HG02852 (cell line): ENCODE data around the gene ELF2.
"Not testable (repeated sequence)": the region's sequence is repeated elsewhere in the genome, so short reads cannot be mapped to it uniquely, and the experiment has no call there.

Source experiments
- ATAC-seq: cut with Tn5 transposase; IDR thresholded peaks from one replicate; pipeline ENCODE4 v1.9.1; 2021; ENCODE audit warnings: mild to moderate bottlenecking, moderate library complexity; ENCODE audit not compliant: unreplicated experiment

The ELF2 gene

DNA sequence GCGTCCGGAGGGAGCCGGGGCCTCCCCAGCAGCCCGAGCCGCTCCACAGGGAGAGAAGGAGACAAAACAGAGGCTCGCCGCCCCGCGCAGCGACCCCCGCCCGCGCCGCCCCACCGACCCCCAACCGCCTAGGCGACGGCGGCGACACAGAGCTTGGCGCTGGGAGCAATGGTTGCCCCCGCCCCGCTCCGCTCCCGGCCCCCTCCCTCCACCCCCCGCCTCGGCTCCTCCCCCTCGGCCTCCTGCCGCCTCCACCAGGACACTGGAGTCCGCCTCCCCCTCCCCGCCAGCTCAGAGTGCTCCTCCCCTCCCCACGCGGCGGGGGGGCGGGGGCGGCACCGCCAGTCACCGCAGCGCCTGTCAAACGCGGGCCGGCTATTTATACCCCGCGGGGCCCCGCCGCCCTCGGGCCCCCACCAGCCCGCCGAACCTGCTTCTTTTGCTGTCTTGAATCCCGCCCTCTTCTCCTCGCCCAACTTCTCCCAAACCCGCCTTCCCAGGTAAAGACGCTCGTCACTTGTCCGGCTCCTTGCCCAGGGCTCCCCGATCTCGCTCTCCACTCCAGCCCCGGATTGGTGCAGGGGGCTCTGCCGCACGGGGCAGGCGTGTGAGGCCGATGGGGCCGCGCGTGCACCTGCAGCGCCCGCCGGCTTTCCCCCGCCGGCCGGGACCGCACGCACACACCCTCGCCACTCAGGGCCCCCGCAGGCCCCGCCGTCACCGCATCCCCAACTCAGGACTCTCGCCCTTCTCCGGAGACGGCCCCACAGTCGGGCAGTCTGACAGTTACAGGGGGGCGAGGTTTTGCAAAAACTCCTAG lies at the start of gene ELF2:
Gene ELF2, minus strand, starts transcription at position 170 of the 820 bp plus-strand sequence. CDS start 39,517 bp downstream, outside the sequence.
- peak; percentile 40 for ATAC-seq

DNA sequence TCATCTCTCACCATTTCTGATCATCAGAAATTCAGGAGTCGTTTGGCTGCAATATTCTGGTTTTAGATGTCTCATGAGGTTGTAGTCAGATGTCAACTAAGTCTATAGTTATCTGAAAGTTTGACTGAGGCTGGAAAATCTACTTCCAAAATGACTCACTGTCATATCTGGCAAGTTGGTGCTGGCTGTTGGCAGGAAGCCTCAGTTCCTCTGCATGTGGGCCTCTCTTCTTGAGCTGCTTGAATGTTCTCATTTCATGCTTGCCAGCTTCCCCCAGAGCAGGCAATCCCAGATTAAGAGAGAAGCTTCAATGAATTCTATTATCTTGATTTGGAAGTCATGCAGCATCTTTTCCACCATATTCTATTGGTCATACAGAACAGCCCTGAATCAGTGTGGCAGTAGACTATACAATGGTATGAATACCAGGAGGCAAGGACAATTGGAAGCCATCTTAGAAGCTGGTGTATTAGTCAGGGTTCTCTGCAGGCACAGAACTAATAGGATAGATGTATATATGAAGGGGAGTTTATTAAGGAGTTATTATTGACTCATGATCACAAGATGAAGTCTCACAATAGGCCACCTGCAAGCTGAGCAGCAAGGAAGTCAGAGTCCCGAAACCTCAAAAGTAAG lies 46.8 kb upstream of the ELF2 start:
- no peak for ATAC-seq

DNA sequence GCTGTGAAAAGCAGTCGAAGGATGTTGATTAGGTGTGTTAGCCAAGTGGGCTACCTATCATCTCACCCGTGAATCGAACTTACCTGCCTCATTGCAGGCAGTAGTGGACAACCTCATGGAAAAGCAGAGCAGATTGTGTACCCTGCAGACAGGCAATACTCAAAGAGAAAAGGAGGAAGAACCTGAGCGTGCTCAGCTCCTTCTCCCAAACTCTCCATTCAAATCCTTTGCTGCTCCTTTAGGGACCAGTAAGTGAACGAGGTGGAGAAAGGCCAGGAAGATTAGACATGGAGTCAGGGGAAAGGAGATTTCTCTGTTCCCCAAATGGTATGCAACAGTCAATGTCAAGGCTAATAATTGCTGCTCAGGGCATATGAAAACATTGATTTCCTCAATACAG lies 45.2 kb upstream of the ELF2 start:
- no peak for ATAC-seq

DNA sequence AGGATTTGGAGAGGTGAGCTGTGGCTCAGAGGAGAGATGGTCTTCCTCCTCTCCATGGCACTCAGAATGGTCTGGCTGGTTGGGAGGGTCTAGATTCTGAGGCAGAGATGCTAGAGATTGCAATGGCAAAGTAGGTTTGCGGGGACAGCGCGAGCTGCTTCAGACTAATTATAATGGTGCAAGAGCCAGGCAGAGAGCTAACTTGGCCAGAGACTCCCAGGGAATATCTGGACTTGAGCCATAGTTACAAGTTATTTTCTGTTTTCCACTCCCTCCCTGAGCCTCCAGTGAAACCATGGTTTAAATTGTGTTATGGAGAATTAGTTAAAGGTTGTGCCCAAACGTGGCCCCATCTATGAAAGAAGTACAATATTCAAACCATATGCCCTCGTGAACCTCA lies 44.7 kb upstream of the ELF2 start:
- no peak for ATAC-seq

DNA sequence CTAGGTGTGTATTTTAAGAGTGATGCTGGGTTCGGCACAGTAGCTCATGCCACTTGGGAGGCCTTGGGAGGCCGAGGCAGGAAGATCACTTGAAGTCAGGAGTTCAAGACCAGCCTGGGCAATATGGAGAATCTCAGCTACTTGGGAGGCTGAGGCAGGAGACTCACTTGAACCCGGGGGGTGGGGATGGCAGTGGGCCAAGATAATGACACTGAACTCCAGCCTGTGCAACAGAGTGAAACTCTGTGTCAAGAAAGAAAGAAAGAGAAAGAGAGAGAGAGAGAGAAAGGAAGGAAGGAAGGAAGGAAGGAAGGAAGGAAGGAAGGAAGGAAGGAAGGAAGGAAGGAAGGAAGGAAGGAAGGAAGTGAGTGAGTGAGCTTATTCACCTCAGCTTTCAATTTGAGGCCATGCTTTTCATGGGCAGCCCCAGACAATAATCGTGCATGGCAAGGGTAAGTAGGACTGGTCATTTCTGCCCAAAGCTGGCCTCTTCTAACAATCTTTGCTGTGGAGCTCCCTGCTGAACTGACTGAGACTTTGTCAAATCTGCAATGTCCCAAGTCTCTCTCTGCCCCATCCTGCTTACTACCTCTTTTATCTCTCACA lies 42.5 kb upstream of the ELF2 start:
- no peak for ATAC-seq

DNA sequence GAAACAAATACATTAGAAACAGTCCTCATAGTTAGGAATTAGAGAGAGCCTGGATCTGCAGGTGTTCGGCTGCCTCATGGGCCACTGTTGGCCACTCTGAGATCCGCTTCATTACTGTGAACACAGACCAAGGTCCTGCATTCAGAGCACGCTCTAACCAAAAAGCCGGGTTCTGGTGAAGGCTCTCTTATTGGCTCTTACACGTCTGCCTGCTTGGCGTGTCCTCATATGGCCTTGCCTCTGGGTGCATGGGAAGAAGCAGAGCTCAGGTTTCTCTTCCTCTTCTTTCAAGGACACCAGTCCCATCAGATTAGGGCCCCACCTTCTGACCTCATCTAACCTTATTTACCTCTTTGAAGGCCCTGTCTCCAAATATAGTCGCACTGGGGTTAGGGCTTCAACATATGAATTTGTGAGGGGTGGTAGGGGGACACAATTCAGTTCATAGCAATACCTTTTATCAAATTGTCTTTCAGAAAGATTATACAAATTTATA lies 37.1 kb upstream of the ELF2 start:
- peak; percentile 100 for ATAC-seq

DNA sequence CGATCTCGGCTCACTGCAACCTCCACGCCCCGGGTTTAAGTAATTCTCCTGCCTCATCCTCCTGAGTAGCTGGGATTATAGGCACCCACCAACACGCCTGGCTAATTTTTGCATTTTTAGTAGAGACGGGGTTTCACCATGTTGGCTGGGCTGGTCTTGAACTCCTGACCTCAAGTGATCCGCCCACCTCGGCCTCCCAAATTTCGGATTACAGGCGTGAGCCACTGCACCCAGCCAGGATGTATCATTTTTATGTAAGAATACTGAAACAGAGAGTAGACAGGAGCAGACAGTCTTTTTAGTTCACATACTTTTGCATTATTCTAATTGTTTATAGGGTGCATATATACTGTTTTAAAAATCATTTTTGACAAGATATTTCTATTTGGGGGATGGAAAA lies 36.6 kb upstream of the ELF2 start:
- ATAC-seq: not testable (repeated sequence)

DNA sequence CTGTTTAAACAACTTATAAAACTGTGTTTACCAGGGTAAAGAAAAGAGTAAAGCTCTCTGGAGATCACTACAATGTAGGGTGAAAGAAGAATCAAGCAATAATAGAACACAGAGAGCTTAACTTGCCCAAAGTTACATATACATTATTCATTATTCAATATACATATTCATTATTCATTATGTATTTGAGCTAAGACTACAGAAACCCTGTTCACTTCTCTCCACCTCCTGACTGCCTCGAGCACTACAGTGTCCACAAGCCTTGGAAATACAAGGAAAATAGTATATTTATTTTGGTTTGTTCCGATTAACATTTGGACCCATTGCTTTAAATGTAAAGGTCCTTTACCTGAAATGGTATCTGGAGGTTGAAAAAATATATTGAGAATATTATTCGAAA lies 35.9 kb upstream of the ELF2 start:
- ATAC-seq: no peak

DNA sequence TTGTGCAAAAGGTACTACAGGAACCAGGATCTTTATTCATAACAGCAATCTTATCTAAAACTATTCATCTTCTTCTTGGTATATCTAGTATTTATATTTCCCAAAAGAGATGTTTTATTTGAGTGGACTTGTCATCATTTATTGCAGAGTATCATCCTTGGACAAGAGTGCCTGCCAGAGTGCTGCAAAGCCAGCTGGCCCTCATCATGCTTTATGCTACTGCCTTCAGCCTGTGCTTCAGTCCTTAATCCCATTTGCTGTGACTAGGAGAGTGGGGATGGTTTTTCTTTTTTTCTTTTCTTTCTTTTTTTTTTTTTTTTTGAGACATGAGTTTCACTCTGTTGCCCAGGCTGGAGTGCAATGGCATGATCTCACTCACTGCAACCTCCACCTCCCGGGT lies 33.5 kb upstream of the ELF2 start:
- ATAC-seq: no peak

DNA sequence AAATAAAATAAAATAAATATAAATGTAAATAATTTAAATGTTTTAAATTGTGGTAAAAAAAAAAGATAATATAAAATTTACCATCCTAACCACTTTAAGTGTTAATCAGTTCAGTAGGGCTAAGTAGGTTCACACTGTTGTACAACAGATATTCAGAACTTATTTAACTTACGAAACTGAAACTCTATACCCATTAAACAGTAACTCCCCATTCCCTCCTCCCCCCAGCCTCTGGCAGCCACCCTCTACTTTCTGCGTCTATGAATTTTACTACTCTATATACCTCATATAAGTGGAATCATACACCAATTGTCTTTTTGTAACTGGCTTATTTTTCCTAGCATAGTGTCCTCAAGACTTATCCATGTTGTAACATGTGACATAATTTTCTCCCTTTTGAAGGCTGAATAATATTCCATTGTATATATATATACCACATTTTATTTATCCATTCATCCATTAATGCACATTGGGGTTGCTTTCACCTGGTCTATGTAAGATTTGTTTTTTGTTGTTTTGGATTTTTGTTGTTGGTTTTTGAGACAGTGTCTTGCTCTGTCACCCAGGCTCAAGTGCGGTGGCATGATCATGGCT lies 32.5 kb upstream of the ELF2 start:
- no peak for ATAC-seq

DNA sequence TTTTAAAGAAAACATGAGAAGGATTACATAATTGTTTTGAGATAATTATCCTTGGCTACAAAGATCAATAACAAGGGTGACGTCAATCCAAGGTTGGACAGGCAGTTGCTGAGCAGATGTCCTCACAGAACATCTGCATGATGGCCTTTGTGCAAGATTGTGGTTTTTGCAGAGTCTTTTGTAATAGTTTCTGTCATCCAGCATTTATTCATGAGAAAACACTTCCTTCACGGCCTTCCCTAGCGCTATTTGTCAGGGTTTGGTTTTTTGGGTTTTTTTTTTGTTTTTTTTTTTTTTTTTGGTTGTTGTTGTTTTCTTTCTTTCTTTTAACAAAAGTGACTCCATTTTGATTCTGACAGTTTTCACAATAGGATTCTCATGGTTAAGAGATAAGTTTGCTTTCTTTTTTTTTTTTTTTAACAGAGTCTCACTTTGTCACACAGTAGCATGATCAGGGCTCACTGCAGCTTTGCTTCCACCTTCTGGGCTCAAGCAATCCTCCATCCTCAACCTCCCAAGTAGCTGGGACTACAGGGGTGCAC lies 31.5 kb upstream of the ELF2 start:
- no peak for ATAC-seq

DNA sequence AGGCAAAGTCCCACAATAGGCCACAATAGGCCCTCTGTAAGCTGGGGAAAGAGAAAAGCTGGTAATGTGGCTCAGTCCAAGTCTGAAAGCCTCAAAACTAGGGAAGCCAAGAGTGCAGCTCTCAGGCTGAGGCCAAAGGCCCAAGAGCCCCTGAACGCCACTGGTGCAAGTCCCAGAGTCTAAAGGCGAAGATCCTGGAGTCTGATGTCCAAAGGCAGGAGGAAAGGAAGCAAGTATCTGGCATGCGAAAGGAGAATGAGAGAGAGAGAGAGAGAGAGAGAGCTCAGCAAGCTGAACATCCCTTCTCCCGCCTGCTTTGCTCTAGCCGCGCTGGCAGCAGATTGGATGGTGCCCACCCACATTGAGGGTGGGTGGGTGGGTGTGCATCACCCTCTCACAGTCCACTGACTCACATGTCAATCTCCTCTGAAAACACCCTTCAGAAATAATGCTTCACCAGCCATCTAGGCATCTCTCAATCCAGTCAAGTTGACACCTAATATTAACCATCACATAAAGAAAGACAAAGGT lies 30.9 kb upstream of the ELF2 start:
- ATAC-seq: no peak

DNA sequence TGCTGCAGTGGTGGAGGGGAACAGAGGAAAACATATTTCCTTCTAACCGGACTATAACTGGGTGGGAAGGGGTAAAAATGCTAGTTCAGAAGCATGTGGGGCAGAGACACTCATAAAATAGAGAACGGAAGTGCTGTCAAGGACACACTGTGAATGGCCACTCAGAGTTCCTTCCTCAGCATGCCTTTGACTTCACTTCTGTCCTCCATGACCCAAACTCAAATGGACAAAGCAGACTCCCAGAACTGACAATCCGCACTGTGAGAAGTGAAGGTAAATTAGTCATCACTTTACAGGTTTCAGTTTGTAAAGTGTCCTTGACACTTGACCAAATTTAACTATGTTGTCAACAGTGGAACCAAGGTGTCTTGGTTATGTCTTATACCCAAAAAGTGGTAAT lies 30.2 kb upstream of the ELF2 start:
- no peak for ATAC-seq

DNA sequence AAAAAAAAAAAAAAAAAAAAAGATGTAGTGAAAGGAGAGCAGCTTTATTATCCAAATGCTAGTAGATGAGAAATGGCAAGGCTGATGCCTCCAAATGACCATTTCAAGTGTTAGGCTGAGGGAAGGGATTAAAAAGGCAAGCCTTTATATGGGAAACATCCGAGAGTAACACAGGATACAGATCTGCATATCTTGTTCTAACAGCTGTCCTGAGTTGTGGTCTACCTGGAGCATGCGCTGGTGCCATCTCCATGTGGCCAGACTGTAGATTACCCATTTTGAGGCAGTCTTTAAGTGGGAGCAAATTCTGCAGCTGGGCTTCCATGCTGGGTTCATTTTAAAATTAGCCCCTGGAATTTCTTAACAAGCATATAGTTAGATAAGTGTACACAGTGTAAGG lies 26.0 kb upstream of the ELF2 start:
- no peak for ATAC-seq

DNA sequence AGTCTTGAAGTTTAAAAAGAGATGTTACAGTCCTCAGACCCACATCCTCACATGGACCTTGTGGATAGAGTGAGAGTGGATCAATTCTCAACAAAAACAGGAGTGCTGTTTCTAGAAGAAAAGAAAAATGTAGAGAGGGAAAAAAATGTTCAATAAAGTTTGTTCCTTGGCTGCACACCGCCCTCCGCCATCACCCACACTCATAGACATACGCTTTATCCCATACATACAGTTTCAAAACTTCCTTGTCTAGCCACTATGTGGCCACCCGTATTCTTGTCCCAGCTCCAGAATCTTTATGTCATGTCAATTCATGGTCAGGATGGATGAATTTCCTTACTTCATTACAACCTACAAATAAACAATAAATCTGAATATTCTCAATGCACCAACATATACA lies 23.5 kb upstream of the ELF2 start:
- no peak for ATAC-seq

DNA sequence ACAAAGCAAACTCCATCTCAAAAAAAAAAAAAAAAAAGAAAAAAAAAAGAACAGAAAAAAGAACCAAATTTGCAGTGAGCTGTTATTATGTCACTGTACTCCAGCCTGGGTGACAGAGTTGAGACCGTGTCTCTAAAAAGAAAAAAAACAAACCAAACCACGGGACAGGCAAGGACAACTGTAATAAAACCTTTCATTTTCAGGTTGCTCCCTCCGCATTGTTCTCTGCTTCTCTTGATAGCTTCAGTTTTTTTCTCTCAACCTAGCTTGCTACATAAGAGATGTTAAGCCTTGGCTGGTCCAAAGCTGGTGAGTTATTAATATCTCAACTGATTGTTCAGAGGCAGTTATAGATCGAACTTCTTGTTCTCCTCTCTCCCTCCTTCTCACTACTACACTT lies 23.1 kb upstream of the ELF2 start:
- no peak for ATAC-seq

DNA sequence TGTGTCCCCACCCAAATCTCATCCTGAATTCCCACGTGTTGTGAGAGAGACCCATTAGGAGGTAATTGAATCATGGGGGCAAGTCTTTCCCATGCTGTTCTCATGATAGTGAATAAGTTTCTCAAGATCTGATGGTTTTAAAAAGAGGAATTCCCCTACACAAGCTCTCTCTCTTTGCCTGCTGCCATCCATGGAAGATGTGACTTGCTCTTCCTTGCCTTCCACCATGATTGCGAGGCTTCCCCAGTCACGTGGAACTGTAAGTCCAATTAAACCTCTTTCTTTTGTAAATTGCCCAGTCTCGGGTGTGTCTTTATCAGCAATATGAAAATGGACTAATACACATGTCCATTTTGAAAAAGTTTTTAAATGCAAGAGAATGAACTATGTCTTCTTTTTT lies 20.2 kb upstream of the ELF2 start:
- ATAC-seq: not testable (repeated sequence)

DNA sequence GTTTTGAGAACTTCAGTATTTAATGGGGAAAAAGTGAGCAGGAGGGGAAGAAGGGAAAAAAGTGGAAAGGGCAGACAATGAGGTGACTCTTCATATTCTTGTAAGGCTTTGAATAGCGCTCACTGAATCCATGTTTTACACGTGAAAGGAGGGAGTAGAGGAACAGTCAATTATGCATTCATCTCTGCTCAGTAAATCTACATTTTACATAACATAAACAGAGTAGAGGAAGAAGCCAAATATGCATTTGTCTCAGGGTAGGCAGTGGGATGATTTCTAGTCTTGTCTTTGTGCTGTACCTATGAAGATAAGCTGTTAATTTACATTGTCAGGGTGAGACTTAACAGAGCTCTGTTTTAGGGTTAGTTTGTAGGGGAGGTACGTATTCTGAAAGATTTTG lies 19.4 kb upstream of the ELF2 start:
- no peak for ATAC-seq

DNA sequence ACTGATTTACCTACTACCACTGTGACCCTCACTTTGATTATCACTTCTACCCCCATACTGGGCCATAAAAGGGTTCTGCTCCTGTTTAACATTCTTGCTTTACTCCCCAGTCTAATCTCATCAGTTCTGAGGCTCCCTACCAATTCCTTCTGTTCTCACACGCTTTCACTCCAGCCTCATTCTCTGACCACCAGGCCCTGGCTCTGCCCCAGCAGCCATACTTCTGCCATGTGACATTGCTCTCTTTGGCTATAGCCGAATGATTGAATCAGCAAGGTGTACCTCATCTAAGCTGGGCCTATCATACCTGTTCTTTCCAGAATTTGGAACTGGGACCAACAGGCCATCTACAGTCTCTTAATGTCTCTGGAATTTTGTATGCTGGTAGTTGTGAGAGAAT lies 14.4 kb upstream of the ELF2 start:
- ATAC-seq: no peak

DNA sequence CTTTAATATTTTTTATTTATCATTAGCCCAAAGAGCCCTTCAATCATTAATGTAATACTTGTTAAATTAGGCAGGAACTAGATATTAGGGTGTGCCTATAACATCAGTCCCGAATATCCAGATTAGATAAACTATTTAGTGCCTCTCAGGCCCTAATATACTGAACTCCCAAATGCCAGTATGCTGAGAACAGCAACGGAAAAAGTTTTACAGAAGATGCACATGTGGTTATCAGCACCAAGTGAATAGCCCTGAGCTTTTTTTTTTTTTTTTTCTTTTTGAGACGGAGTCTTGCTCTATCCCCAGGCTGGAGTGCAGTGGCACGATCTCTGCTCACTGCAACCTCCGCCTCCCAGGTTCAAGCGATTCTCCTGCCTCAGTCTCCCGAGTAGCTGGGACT lies 13.0 kb upstream of the ELF2 start:
- no peak for ATAC-seq

DNA sequence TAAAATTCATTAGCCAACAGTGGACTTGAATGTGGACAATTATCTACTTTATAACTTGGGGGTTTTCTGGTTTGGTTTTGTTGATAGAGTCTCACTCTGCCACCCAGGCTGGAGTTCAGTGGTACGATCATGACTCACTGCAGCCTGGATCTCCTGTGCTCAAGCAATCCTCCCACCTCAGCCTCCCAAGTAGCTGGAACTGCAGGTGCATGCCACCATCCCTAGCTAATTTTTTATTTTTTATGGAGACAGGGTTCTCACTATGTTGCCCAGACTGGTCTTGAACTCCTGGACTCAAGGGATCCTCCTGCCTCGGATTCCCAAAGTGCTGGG lies 12.4 kb upstream of the ELF2 start:
- ATAC-seq: no peak
